ENCODE measurements around the gene PRDM16. TPM values are rescaled to one million over a fixed set of nuclear protein-coding genes. Genes with fewer than 3 reads are reported as not detected.

Gene PRDM16
- total RNA-seq, 1 experiment from 2014 or later: not detected

- DNase-seq (ENCODE audit: unreplicated experiment): no peak
- Mint-ChIP-seq H3K27me3 (ENCODE audit: insufficient read depth, unreplicated experiment) (no peaks in the 10 kb centered on the region), H3K36me3 (ENCODE audit: insufficient read depth, unreplicated experiment) (no peaks in the 10 kb centered on the region), H3K27ac (ENCODE audit: low read depth, unreplicated experiment) (no peak overlapping the region), H3K4me3 (ENCODE audit: unreplicated experiment) (no peak overlapping the region), H3K9me3 (ENCODE audit: unreplicated experiment) (peaks cover 8% of the 10 kb centered on the region), H3K4me1 (ENCODE audit: insufficient read depth, unreplicated experiment) (no peaks in the 10 kb centered on the region)
- BruUV-seq (replicated peaks): no TSS peak
- ChIA-PET CTCF (no interaction called here), POLR2A (no interaction called here)
- intact Hi-C loops (cut with micrococcal nuclease): no loop called here
- TF ChIP-seq CTCF (IDR thresholded peaks at IDR 0.05; ENCODE audit: unreplicated experiment): no peak
Measured at GRCh38 chr1:3076363-3076740, 7.3 kb downstream of the PRDM16 start.

- intact Hi-C loops (cut with micrococcal nuclease): no loop called here
- H3K27me3 Mint-ChIP-seq (ENCODE audit: insufficient read depth, unreplicated experiment): no peaks in the 10 kb centered on the region
- no peaks in the 10 kb centered on the region for H3K4me1 Mint-ChIP-seq (ENCODE audit: insufficient read depth, unreplicated experiment)
Measured at GRCh38 chr1:3077081-3077480, 8.1 kb downstream of the PRDM16 start.

GRCh38 chr1:3077561-3077960, 8.6 kb downstream of the PRDM16 start:
- no TSS peak for BruUV-seq (replicated peaks)
- intact Hi-C loops (cut with micrococcal nuclease): no loop called here
- H3K27me3 Mint-ChIP-seq (ENCODE audit: insufficient read depth, unreplicated experiment): no peaks in the 10 kb centered on the region

More at GRCh38 chr1:3077081-3077480, 8.1 kb downstream of the PRDM16 start:
- no peak overlapping the region for H3K4me3 Mint-ChIP-seq (ENCODE audit: unreplicated experiment)
- ChIA-PET POLR2A (no interaction called here), CTCF (no interaction called here)
- TF ChIP-seq CTCF (IDR thresholded peaks at IDR 0.05; ENCODE audit: unreplicated experiment): no peak
- no peak for DNase-seq (ENCODE audit: unreplicated experiment)
- H3K36me3 Mint-ChIP-seq (ENCODE audit: insufficient read depth, unreplicated experiment): no peaks in the 10 kb centered on the region
- H3K27ac Mint-ChIP-seq (ENCODE audit: low read depth, unreplicated experiment): no peak overlapping the region
- peaks cover 8% of the 10 kb centered on the region for H3K9me3 Mint-ChIP-seq (ENCODE audit: unreplicated experiment)
- no TSS peak for BruUV-seq (replicated peaks)

GRCh38 chr1:3078430-3078861, 9.4 kb downstream of the PRDM16 start:
- H3K36me3 Mint-ChIP-seq (ENCODE audit: insufficient read depth, unreplicated experiment): no peaks in the 10 kb centered on the region
- ChIA-PET CTCF (no interaction called here), POLR2A (no interaction called here)
- no peaks in the 10 kb centered on the region for H3K4me1 Mint-ChIP-seq (ENCODE audit: insufficient read depth, unreplicated experiment)
- H3K27me3 Mint-ChIP-seq (ENCODE audit: insufficient read depth, unreplicated experiment): no peaks in the 10 kb centered on the region
- BruUV-seq (replicated peaks): no TSS peak
- intact Hi-C loops (cut with micrococcal nuclease): no loop called here
- no peak for TF ChIP-seq CTCF (IDR thresholded peaks at IDR 0.05; ENCODE audit: unreplicated experiment)
- no peak overlapping the region for H3K4me3 Mint-ChIP-seq (ENCODE audit: unreplicated experiment)
- H3K27ac Mint-ChIP-seq (ENCODE audit: low read depth, unreplicated experiment): no peak overlapping the region
- no peak for DNase-seq (ENCODE audit: unreplicated experiment)
- H3K9me3 Mint-ChIP-seq (ENCODE audit: unreplicated experiment): peaks cover 8% of the 10 kb centered on the region

More at GRCh38 chr1:3077561-3077960, 8.6 kb downstream of the PRDM16 start:
- POLR2A ChIA-PET: no interaction called here
- H3K9me3 Mint-ChIP-seq (ENCODE audit: unreplicated experiment): peaks cover 8% of the 10 kb centered on the region
- TF ChIP-seq CTCF (IDR thresholded peaks at IDR 0.05; ENCODE audit: unreplicated experiment): no peak
- no peak overlapping the region for H3K27ac Mint-ChIP-seq (ENCODE audit: low read depth, unreplicated experiment)
- no peak overlapping the region for H3K4me3 Mint-ChIP-seq (ENCODE audit: unreplicated experiment)
- CTCF ChIA-PET: no interaction called here
- H3K4me1 Mint-ChIP-seq (ENCODE audit: insufficient read depth, unreplicated experiment): no peaks in the 10 kb centered on the region
- no peak for DNase-seq (ENCODE audit: unreplicated experiment)
- no peaks in the 10 kb centered on the region for H3K36me3 Mint-ChIP-seq (ENCODE audit: insufficient read depth, unreplicated experiment)

All from MCF 10A (cell line).